Calu3 (cell line): ENCODE data around the gene DHRS13. TPM values are rescaled to one million over a fixed set of nuclear protein-coding genes. Genes with fewer than 3 reads are reported as not detected.

Experiments used
- BruUV-seq: library from RNA; stranded (reverse); fragments of 400-500 nt; replicated peaks from 2 replicates; lab custom pipeline; 2021; lab: Mats Ljungman, UMichigan
- CTCF ChIA-PET: fragments of 300-600 bp; sonication (Branson Sonifier 250); formaldehyde crosslinking; loops from one replicate; lab custom pipeline; 2022; ENCODE audit warnings: antibody characterized with exemption; lab: Charles Lee
- DNase-seq: peaks from one replicate; pipeline ENCODE4 v3.0.0; 2022
- H3K27ac Mint-ChIP-seq: one replicate; pipeline ENCODE4 v1.8.0; 2022; ENCODE audit warnings: mixed read lengths; ENCODE audit not compliant: unreplicated experiment
- H3K27me3 Mint-ChIP-seq: one replicate; pipeline ENCODE4 v1.8.0; 2022; ENCODE audit warnings: mixed read lengths; ENCODE audit not compliant: unreplicated experiment
- H3K36me3 Mint-ChIP-seq: one replicate; pipeline ENCODE4 v1.8.0; 2022; ENCODE audit warnings: mild to moderate bottlenecking, moderate library complexity, mixed read lengths; ENCODE audit not compliant: insufficient read depth, unreplicated experiment
- H3K4me1 Mint-ChIP-seq: one replicate; pipeline ENCODE4 v1.8.0; 2022; ENCODE audit warnings: mild to moderate bottlenecking, low read depth, mixed read lengths; ENCODE audit not compliant: unreplicated experiment
- H3K4me3 Mint-ChIP-seq: one replicate; pipeline ENCODE4 v1.8.0; 2022; ENCODE audit warnings: mild to moderate bottlenecking, low read depth, moderate library complexity, mixed read lengths; ENCODE audit not compliant: unreplicated experiment
- H3K9me3 Mint-ChIP-seq: one replicate; pipeline ENCODE4 v1.8.0; 2022; ENCODE audit warnings: low read depth, mixed read lengths; ENCODE audit not compliant: unreplicated experiment
- CTCF ChIP-seq: fragments of 200-600 bp; IDR thresholded peaks from one replicate; pipeline ENCODE4 v1.8.0; 2022; ENCODE audit warnings: antibody characterized with exemption; ENCODE audit not compliant: unreplicated experiment
- intact Hi-C: fragments of 100-400 bp; cut with micrococcal nuclease; formaldehyde crosslinking; loops from one replicate; pipeline ENCODE4 v1.10.0; 2022; ENCODE audit not compliant: unreplicated experiment
- total RNA-seq: library from RNA; stranded (reverse); gene quantifications from 2 replicates; pipeline ENCODE4 v1.2.3, GENCODE V29; 2022

The DHRS13 gene
- total RNA-seq, 1 experiment from 2014 or later, result 23.2 TPM

GRCh38 chr17:28911411-28912045 lies 8.6 kb upstream of the DHRS13 start:
- TF ChIP-seq CTCF, result no peak
- H3K9me3 Mint-ChIP-seq, result peaks cover 6% of the 10 kb centered on the region
- H3K4me1 Mint-ChIP-seq, result peaks cover 7% of the 10 kb centered on the region
- DNase-seq, result no peak
- H3K27ac Mint-ChIP-seq, result no peak overlapping the region
- H3K36me3 Mint-ChIP-seq, result peaks cover 52% of the 10 kb centered on the region
- intact Hi-C loops, result no loop called here
- CTCF ChIA-PET, result interaction anchor here (0.6 kb wide), 2 partner anchors 37 to 250 kb away, joined by 4 to 5 read pairs; partner anchors contain the start of gene SDF2
- no TSS peak for BruUV-seq
- no peaks in the 10 kb centered on the region for H3K27me3 Mint-ChIP-seq
- no peak overlapping the region for H3K4me3 Mint-ChIP-seq

GRCh38 chr17:28910534-28910933 lies 7.7 kb upstream of the DHRS13 start:
- Mint-ChIP-seq H3K4me3 (no peak overlapping the region), H3K27ac (no peak overlapping the region), H3K9me3 (peaks cover 6% of the 10 kb centered on the region), H3K27me3 (no peaks in the 10 kb centered on the region), H3K4me1 (peaks cover 7% of the 10 kb centered on the region), H3K36me3 (peaks cover 51% of the 10 kb centered on the region)
- DNase-seq, result no peak
- BruUV-seq, result no TSS peak
- intact Hi-C loops, result no loop called here
- CTCF ChIA-PET, result interaction anchor here (0.5 to 1.1 kb wide), 5 partner anchors 38 to 1454 kb away, joined by 3 to 9 read pairs (median 4); partner anchors contain the start of gene SDF2
- TF ChIP-seq CTCF, result no peak

- H3K36me3 Mint-ChIP-seq, result peaks cover 50% of the 10 kb centered on the region
- intact Hi-C loops, result no loop called here
- no peaks in the 10 kb centered on the region for H3K27me3 Mint-ChIP-seq
- no peak overlapping the region for H3K4me3 Mint-ChIP-seq
- peaks cover 7% of the 10 kb centered on the region for H3K4me1 Mint-ChIP-seq
- H3K9me3 Mint-ChIP-seq, result no peaks in the 10 kb centered on the region
- BruUV-seq, result no TSS peak
- CTCF ChIA-PET, result interaction anchor here (0.5 to 1.0 kb wide), 3 partner anchors 12 to 71 kb away, joined by 4 read pairs; no protein-coding TSS in a partner anchor
- no peak for TF ChIP-seq CTCF
- H3K27ac Mint-ChIP-seq, result no peak overlapping the region
- no peak for DNase-seq
These were observed 5.8 kb upstream of the DHRS13 start for GRCh38 chr17:28908640-28909167.

GRCh38 chr17:28907709-28908475 lies 5.0 kb upstream of the DHRS13 start:
- H3K4me3 Mint-ChIP-seq, result no peak overlapping the region
- H3K9me3 Mint-ChIP-seq, result no peaks in the 10 kb centered on the region
- H3K4me1 Mint-ChIP-seq, result peaks cover 12% of the 10 kb centered on the region
- intact Hi-C loops, result no loop called here
- no peak for TF ChIP-seq CTCF
- DNase-seq, result no peak
- peaks cover 55% of the 10 kb centered on the region for H3K36me3 Mint-ChIP-seq
- H3K27ac Mint-ChIP-seq, result no peak overlapping the region
- no TSS peak for BruUV-seq
- CTCF ChIA-PET, result interaction anchor here (0.5 to 0.7 kb wide), 2 partner anchors 40 to 72 kb away, joined by 4 read pairs; no protein-coding TSS in a partner anchor
- no peaks in the 10 kb centered on the region for H3K27me3 Mint-ChIP-seq
